ENCODE data around the gene BLOC1S6. TPM values are rescaled to one million over a fixed set of nuclear protein-coding genes. Genes with fewer than 3 reads are reported as not detected.

Gene BLOC1S6
- total RNA-seq, 2 experiments from 2014 or later: 36.8 to 42.8 TPM

Other genes starting within 250 kb of the BLOC1S6 start
- 1 to 10 TPM in 1 of 2 experiments, under 1 TPM in 1; 0.91 to 1.2 TPM for gene GATM, start 208.8 kb upstream of the BLOC1S6 start, total RNA-seq
- gene SLC30A4, start 64.6 kb upstream of the BLOC1S6 start, total RNA-seq: 1 to 10 TPM; 1.0 to 1.2 TPM
- 10 to 100 TPM; 54.3 to 56.4 TPM for gene SQOR, start 47.6 kb downstream of the BLOC1S6 start, total RNA-seq